ENCODE measurements around the gene MRPL20. TPM values are rescaled to one million over a fixed set of nuclear protein-coding genes. Genes with fewer than 3 reads are reported as not detected.

The MRPL20 gene
- polyA plus RNA-seq, 1 donor from 2014 or later, result 204 TPM

DNA sequence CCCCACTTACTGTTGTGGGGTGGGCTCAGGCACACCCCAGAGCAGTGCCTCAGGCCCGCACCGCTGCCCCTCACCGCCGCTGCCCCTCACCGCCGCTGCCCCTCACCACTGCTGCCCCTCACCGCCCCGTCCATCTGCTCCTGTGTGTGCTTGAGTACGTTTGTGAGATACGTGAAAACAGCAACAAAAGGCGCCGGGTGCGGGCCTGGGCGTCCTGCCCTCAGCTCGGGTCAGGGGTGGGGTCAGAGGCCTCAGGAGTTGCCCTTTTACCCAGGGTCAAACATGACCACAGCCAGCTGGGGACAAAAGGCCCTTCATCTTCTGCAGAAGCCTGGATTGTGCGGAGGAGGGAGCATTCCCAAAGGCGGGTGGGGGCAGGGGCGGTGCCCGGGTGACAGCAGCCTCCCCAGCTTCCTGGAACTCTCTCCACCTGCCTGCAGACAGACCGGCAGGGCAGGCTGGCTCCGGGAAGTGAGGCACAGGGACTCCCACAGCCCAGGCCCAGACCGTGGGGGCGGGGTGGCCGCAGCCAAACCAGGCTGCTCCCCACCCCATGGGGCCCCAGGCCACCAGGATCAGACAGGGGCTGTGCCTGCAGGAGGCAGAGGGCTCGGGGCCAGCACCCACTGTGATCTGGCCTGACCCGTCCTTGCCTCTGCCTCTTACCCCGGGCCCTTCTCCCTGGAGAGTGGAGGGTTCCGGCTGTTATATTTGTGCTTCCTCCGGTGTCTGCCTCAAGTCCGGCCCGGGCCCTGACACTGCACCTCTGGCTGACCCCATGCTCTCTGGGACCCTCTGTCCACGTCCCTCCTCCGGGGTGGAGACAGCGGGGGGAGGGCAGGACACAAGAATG is 26.1 kb upstream of the MRPL20 start:
- no peak overlapping the region for H2AFZ ChIP-seq (ENCODE audit: low read depth, low read length)
- no peak overlapping the region for H3K9ac ChIP-seq (ENCODE audit: low read length)
- H3K4me3 ChIP-seq (ENCODE audit: low read length), result no peak overlapping the region
- H4K20me1 ChIP-seq (ENCODE audit: insufficient read depth), result no peaks in the 10 kb centered on the region
- no peak overlapping the region for H3K4me2 ChIP-seq (ENCODE audit: low read length)
- H3K9me3 ChIP-seq (ENCODE audit: low read length), result no peaks in the 10 kb centered on the region
- no peak overlapping the region for H3K27ac ChIP-seq (ENCODE audit: low read length)
- H3F3A ChIP-seq (ENCODE audit: insufficient read depth, low read length, poor library complexity, severe bottlenecking), result no peaks in the 10 kb centered on the region
- H3K27me3 ChIP-seq (ENCODE audit: insufficient read depth, low read depth, low read length), result peaks cover 12% of the 10 kb centered on the region
- no peak for TF ChIP-seq MXI1 (conservative IDR thresholded peaks at IDR 0.05; ENCODE audit: poor library complexity, severe bottlenecking)
- no peak for TF ChIP-seq POLR2AphosphoS5 (IDR thresholded peaks at IDR 0.05)
- TF ChIP-seq EZH2 (IDR thresholded peaks at IDR 0.05; ENCODE audit: borderline replicate concordance, insufficient read depth, low read length, poor library complexity, severe bottlenecking), result no peak
- no peak for TF ChIP-seq SMC3 (conservative IDR thresholded peaks at IDR 0.05; ENCODE audit: poor library complexity)
- H3K36me3 ChIP-seq (ENCODE audit: insufficient read depth, low read length), result no peaks in the 10 kb centered on the region
- no peaks in the 10 kb centered on the region for H3K9me2 ChIP-seq (ENCODE audit: insufficient read depth, low read length)
- H3K79me2 ChIP-seq (replicated peaks; ENCODE audit: insufficient read depth, low read length), result no peaks in the 10 kb centered on the region

DNA sequence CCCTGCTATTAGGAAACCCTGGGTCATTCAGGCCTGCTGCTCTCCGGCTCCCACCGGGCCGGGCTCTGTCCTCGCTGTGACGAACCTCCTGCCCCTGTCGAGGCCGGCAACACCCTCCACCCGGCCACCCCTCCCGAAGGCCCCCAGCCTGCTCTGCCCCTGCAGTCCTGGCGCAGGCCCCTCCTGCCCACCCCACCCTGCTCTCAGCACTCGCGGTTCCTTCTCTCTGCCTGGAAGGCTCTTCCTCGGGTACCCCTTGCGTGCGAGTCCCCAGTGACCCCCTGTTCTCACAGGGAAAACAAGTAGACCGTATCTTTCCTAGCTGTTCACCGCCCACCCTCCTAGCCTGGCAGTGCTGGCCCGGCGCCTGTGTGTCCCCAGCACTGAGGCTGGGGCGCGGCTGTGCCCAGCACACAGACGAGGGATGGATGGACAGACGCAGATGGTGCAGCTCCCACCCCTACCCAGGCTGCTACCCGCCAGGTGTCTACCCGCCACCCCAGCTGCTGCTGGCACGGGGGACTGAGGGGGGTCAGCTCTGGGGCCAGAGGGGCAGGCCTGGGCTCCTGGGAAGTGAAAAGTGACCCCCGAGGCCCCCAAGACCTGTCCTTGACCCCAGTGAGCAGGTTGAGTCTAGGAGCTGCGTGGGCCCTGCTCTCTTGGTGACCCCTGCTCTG is 25.3 kb upstream of the MRPL20 start:
- no peaks in the 10 kb centered on the region for H3K9me2 ChIP-seq (ENCODE audit: insufficient read depth, low read length)
- TF ChIP-seq RAD21 (conservative IDR thresholded peaks at IDR 0.05) (no peak), POLR2AphosphoS5 (IDR thresholded peaks at IDR 0.05) (no peak), MXI1 (conservative IDR thresholded peaks at IDR 0.05; ENCODE audit: poor library complexity, severe bottlenecking) (no peak), EP300 (conservative IDR thresholded peaks at IDR 0.05; ENCODE audit: poor library complexity, severe bottlenecking) (no peak), TAF1 (IDR thresholded peaks at IDR 0.05; ENCODE audit: low read depth) (no peak), EZH2 (IDR thresholded peaks at IDR 0.05; ENCODE audit: borderline replicate concordance, insufficient read depth, low read length, poor library complexity, severe bottlenecking) (no peak)
- TF ChIP-seq, protein P1, sequence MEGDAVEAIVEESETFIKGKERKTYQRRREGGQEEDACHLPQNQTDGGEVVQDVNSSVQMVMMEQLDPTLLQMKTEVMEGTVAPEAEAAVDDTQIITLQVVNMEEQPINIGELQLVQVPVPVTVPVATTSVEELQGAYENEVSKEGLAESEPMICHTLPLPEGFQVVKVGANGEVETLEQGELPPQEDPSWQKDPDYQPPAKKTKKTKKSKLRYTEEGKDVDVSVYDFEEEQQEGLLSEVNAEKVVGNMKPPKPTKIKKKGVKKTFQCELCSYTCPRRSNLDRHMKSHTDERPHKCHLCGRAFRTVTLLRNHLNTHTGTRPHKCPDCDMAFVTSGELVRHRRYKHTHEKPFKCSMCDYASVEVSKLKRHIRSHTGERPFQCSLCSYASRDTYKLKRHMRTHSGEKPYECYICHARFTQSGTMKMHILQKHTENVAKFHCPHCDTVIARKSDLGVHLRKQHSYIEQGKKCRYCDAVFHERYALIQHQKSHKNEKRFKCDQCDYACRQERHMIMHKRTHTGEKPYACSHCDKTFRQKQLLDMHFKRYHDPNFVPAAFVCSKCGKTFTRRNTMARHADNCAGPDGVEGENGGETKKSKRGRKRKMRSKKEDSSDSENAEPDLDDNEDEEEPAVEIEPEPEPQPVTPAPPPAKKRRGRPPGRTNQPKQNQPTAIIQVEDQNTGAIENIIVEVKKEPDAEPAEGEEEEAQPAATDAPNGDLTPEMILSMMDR (IDR thresholded peaks at IDR 0.05; ENCODE audit: poor library complexity, severe bottlenecking), result no peak

DNA sequence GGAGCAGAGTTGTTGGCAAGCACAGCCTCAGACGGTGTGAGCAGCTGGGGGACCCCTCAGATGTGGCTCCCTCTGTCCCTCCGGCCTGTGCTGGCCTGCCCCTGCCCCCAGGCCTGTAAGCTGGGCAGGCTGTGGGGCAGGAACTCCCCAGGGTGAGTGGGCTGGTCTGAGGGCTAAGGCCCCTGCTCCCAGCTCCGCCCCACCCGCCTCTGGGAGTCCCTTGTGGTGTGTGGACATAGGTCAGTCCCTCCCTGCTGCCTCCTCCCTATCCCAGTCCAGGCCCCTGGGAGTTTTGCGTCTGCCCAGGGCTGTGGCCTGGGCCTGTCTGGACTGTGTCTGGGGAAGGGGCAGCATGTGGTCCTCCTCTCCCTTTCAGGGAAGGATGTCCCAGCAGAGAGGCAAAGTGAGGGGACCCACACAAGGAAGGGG is 24.8 kb upstream of the MRPL20 start:
- no peaks in the 10 kb centered on the region for H3K9me2 ChIP-seq (ENCODE audit: insufficient read depth, low read length)
- no peak overlapping the region for H3K4me3 ChIP-seq (ENCODE audit: low read length)
- no peaks in the 10 kb centered on the region for H3K9me3 ChIP-seq (ENCODE audit: low read length)
- H2AFZ ChIP-seq (ENCODE audit: low read depth, low read length), result no peak overlapping the region
- no peaks in the 10 kb centered on the region for H3F3A ChIP-seq (ENCODE audit: insufficient read depth, low read length, poor library complexity, severe bottlenecking)
- TF ChIP-seq, protein P1 (IDR thresholded peaks at IDR 0.05; ENCODE audit: poor library complexity, severe bottlenecking), result no peak
- TF ChIP-seq EZH2 (IDR thresholded peaks at IDR 0.05; ENCODE audit: borderline replicate concordance, insufficient read depth, low read length, poor library complexity, severe bottlenecking) (no peak), EP300 (conservative IDR thresholded peaks at IDR 0.05; ENCODE audit: poor library complexity, severe bottlenecking) (no peak), TAF1 (IDR thresholded peaks at IDR 0.05; ENCODE audit: low read depth) (no peak), POLR2AphosphoS5 (IDR thresholded peaks at IDR 0.05) (no peak)
- no peak overlapping the region for H3K4me2 ChIP-seq (ENCODE audit: low read length)
- H4K20me1 ChIP-seq (ENCODE audit: insufficient read depth), result no peaks in the 10 kb centered on the region
- H3K27me3 ChIP-seq (ENCODE audit: insufficient read depth, low read depth, low read length), result peaks cover 12% of the 10 kb centered on the region
- H3K36me3 ChIP-seq (ENCODE audit: insufficient read depth, low read length), result no peaks in the 10 kb centered on the region
- no peaks in the 10 kb centered on the region for H3K79me2 ChIP-seq (replicated peaks; ENCODE audit: insufficient read depth, low read length)
- H3K27ac ChIP-seq (ENCODE audit: low read length), result no peak overlapping the region
- H3K9ac ChIP-seq (ENCODE audit: low read length), result no peak overlapping the region

More for the DNA sequence above, 25.3 kb upstream of the MRPL20 start:
- Histone ChIP-seq H3K4me2 (ENCODE audit: low read length) (no peak overlapping the region), H3K79me2 (replicated peaks; ENCODE audit: insufficient read depth, low read length) (no peaks in the 10 kb centered on the region), H2AFZ (ENCODE audit: low read depth, low read length) (no peak overlapping the region), H3K27ac (ENCODE audit: low read length) (no peak overlapping the region), H3K9me3 (ENCODE audit: low read length) (no peaks in the 10 kb centered on the region), H3K4me3 (ENCODE audit: low read length) (no peak overlapping the region), H4K20me1 (ENCODE audit: insufficient read depth) (no peaks in the 10 kb centered on the region), H3K27me3 (ENCODE audit: insufficient read depth, low read depth, low read length) (peaks cover 12% of the 10 kb centered on the region), H3K36me3 (ENCODE audit: insufficient read depth, low read length) (no peaks in the 10 kb centered on the region), H3F3A (ENCODE audit: insufficient read depth, low read length, poor library complexity, severe bottlenecking) (no peaks in the 10 kb centered on the region), H3K9ac (ENCODE audit: low read length) (no peak overlapping the region)

Measured in neural cell (in vitro differentiated cells).